Peyer's patch (tissue), 4 donors: Measurements from ENCODE around the gene ATXN1.

ENCODE experiments used
- CTCF ChIP-seq, 6 experiments: fragments of 450-650 bp in 4 of 6; fragments of 200-600 bp in 2 of 6; sonication (generic) in 1 of 6; IDR thresholded peaks; one replicate each; pipeline ENCODE4 v1.5.1; 2017 to 2019; ENCODE audit warnings: antibody characterized with exemption in 6 of 6, mild to moderate bottlenecking in 3 of 6, moderate library complexity in 1 of 6
- POLR2A ChIP-seq, 2 donors: fragments of 450-650 bp; IDR thresholded peaks; one replicate each; pipeline ENCODE4 v1.5.1; 2017; ENCODE audit warnings: antibody characterized with exemption in 2 of 2, mild to moderate bottlenecking in 2 of 2, moderate library complexity in 2 of 2

- TF ChIP-seq CTCF (IDR thresholded peaks at IDR 0.05), result no peak
- TF ChIP-seq POLR2A (IDR thresholded peaks at IDR 0.05), result no peak
These were observed 447.0 kb downstream of the ATXN1 start for GRCh38 chr6:16314296-16314695.
